Neural progenitor cell (in vitro differentiated cells): ENCODE data around the gene SVOP. TPM values are rescaled to one million over a fixed set of nuclear protein-coding genes. Genes with fewer than 3 reads are reported as not detected.

Source experiments
- DNase-seq: peaks from one replicate; pipeline ENCODE4 v3.0.0-alpha.2; 2016; ENCODE audit warnings: low spot score
- H2AFZ ChIP-seq: fragments of 200-600 bp; sonication (generic); replicated peaks from 2 replicates; pipeline ENCODE4 v1.6.1; 2016; ENCODE audit warnings: antibody characterized with exemption
- H3F3A ChIP-seq: fragments of 200-600 bp; sonication (generic); 2 replicates; pipeline ENCODE4 v1.6.1; 2016; ENCODE audit warnings: antibody characterized with exemption, low read depth
- H3K27ac ChIP-seq: fragments of 200-600 bp; sonication (generic); 2 replicates; pipeline ENCODE4 v1.5.1; 2016; ENCODE audit warnings: mild to moderate bottlenecking
- H3K27me3 ChIP-seq: fragments of 200-600 bp; sonication (generic); 2 replicates; pipeline ENCODE4 v1.6.1; 2016; ENCODE audit warnings: mild to moderate bottlenecking, moderate library complexity
- H3K36me3 ChIP-seq: fragments of 200-600 bp; sonication (generic); 2 replicates; pipeline ENCODE4 v1.5.1; 2016
- H3K4me1 ChIP-seq: fragments of 200-600 bp; sonication (generic); 2 replicates; pipeline ENCODE4 v1.6.1; 2016; ENCODE audit warnings: mixed run types
- H3K4me2 ChIP-seq: fragments of 200-600 bp; sonication (generic); 2 replicates; pipeline ENCODE4 v1.6.1; 2016
- H3K4me3 ChIP-seq: fragments of 200-600 bp; sonication (generic); 2 replicates; pipeline ENCODE4 v1.5.1; 2016
- H3K79me2 ChIP-seq: fragments of 200-600 bp; sonication (generic); 2 replicates; pipeline ENCODE4 v1.6.1; 2016; ENCODE audit warnings: low read depth
- H3K9ac ChIP-seq: fragments of 200-600 bp; sonication (generic); 2 replicates; pipeline ENCODE4 v1.6.1; 2016
- H3K9me3 ChIP-seq: fragments of 200-600 bp; sonication (generic); 2 replicates; pipeline ENCODE4 v1.5.1; 2016; ENCODE audit warnings: low read depth
- H4K20me1 ChIP-seq: fragments of 200-600 bp; sonication (generic); 2 replicates; pipeline ENCODE4 v1.6.1; 2016; ENCODE audit warnings: low read depth
- H3K27ac Mint-ChIP-seq: 3 replicates; pipeline ENCODE4 v1.8.0; 2021; ENCODE audit warnings: mixed read lengths
- H3K27me3 Mint-ChIP-seq: 2 replicates; pipeline ENCODE4 v1.8.0; 2022; ENCODE audit warnings: low read depth, mild to moderate bottlenecking, inconsistent platforms, moderate library complexity, mixed read lengths; ENCODE audit not compliant: insufficient read depth
- H3K36me3 Mint-ChIP-seq: 3 replicates; pipeline ENCODE4 v1.8.0; 2021; ENCODE audit warnings: mixed read lengths
- H3K4me1 Mint-ChIP-seq: 3 replicates; pipeline ENCODE4 v1.8.0; 2021; ENCODE audit warnings: mixed read lengths
- H3K4me3 Mint-ChIP-seq: 3 replicates; pipeline ENCODE4 v1.8.0; 2021; ENCODE audit warnings: mild to moderate bottlenecking, moderate library complexity, mixed read lengths
- H3K9me3 Mint-ChIP-seq: 3 replicates; pipeline ENCODE4 v1.8.0; 2020; ENCODE audit warnings: mixed read lengths
- CTCF ChIP-seq: fragments of 200-600 bp; sonication (generic); IDR thresholded peaks from 2 replicates; pipeline ENCODE4 v1.5.1; 2017; ENCODE audit warnings: antibody characterized with exemption, mild to moderate bottlenecking
- EZH2 ChIP-seq: fragments of 200-600 bp; sonication (generic); IDR thresholded peaks from 2 replicates; pipeline ENCODE4 v1.6.1; 2017; ENCODE audit warnings: antibody characterized with exemption, mild to moderate bottlenecking, moderate library complexity
- EZH2phosphoT487 ChIP-seq: fragments of 200-600 bp; sonication (generic); IDR thresholded peaks from 2 replicates; pipeline ENCODE4 v1.6.1; 2017; ENCODE audit warnings: antibody characterized with exemption
- total RNA-seq: library from RNA; depleted of rRNA; stranded (reverse); fragments of >200 nt; gene quantifications from 2 replicates; pipeline ENCODE4 v1.2.3, GENCODE V29; 2015; ENCODE audit warnings: low replicate concordance

Gene SVOP
- total RNA-seq, 1 donor from 2014 or later, result not detected

- Mint-ChIP-seq H3K9me3 (no peaks in the 10 kb centered on the region), H3K4me3 (no peak overlapping the region), H3K27me3 (peaks cover 8% of the 10 kb centered on the region), H3K36me3 (no peaks in the 10 kb centered on the region), H3K27ac (no peak overlapping the region), H3K4me1 (no peaks in the 10 kb centered on the region)
- H3K27me3 ChIP-seq, result no peaks in the 10 kb centered on the region
- no peak overlapping the region for H3K27ac ChIP-seq
- H3K4me3 ChIP-seq, result no peak overlapping the region
- H3K4me2 ChIP-seq, result no peak overlapping the region
- H3K9ac ChIP-seq, result no peak overlapping the region
- H3K36me3 ChIP-seq, result no peaks in the 10 kb centered on the region
- DNase-seq, result peak; percentile 56
- no peaks in the 10 kb centered on the region for H3K4me1 ChIP-seq
- no peaks in the 10 kb centered on the region for H3K9me3 ChIP-seq
- TF ChIP-seq CTCF (no peak), EZH2phosphoT487 (no peak), EZH2 (no peak)
- H4K20me1 ChIP-seq, result no peaks in the 10 kb centered on the region
- H3F3A ChIP-seq, result no peaks in the 10 kb centered on the region
- H3K79me2 ChIP-seq, result no peaks in the 10 kb centered on the region
- peak overlapping the region; percentile 36 for H2AFZ ChIP-seq
Measured at GRCh38 chr12:108939594-108939993, 81.3 kb downstream of the SVOP start.

DNA sequence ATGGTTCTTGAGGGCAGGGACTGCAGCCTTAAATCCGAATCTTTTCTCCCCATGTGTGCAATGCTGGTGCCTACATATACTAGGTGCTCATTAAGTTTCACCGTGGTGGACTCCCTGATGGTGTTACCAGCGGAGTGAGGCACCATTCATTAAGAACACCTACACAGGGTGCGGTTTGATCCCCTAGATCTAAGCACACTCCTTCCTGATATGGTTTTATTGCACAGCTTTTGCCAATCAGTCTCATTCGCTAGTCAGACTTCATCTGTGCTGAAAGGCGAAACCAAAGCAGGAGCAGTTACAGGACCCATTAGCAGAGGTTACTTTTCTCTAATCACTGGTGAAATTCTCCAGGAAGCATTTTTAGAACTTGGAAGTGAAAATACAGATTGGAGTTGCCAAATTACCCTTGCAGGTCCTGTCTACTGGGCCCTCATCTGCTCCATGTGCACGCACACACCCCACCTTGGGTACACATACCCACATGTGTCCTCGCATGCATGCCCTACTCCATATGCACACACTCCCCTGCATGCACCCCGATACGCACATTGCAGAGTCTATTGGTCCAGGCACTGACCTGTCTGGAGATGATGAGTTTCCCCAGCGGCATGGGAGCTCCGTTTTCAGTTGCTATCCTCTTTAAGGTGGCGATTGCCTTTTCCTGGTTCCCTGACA is 82.5 kb downstream of the SVOP start:
- H3K9me3 ChIP-seq, result no peaks in the 10 kb centered on the region
- no peak overlapping the region for H3K9ac ChIP-seq
- no peak overlapping the region for H3K4me3 Mint-ChIP-seq
- no peaks in the 10 kb centered on the region for H3K27me3 ChIP-seq
- H3K36me3 Mint-ChIP-seq, result no peaks in the 10 kb centered on the region
- no peaks in the 10 kb centered on the region for H3K79me2 ChIP-seq
- no peaks in the 10 kb centered on the region for H3F3A ChIP-seq
- no peak overlapping the region for H3K27ac Mint-ChIP-seq
- H3K27me3 Mint-ChIP-seq, result peaks cover 5% of the 10 kb centered on the region
- DNase-seq, result no peak
- H3K27ac ChIP-seq, result no peak overlapping the region
- no peaks in the 10 kb centered on the region for H3K36me3 ChIP-seq
- TF ChIP-seq EZH2 (no peak), EZH2phosphoT487 (no peak), CTCF (no peak)
- no peak overlapping the region for H3K4me2 ChIP-seq
- no peak overlapping the region for H3K4me3 ChIP-seq
- H4K20me1 ChIP-seq, result no peaks in the 10 kb centered on the region
- no peaks in the 10 kb centered on the region for H3K4me1 ChIP-seq
- no peaks in the 10 kb centered on the region for H3K9me3 Mint-ChIP-seq
- no peak overlapping the region for H2AFZ ChIP-seq
- H3K4me1 Mint-ChIP-seq, result no peaks in the 10 kb centered on the region

DNA sequence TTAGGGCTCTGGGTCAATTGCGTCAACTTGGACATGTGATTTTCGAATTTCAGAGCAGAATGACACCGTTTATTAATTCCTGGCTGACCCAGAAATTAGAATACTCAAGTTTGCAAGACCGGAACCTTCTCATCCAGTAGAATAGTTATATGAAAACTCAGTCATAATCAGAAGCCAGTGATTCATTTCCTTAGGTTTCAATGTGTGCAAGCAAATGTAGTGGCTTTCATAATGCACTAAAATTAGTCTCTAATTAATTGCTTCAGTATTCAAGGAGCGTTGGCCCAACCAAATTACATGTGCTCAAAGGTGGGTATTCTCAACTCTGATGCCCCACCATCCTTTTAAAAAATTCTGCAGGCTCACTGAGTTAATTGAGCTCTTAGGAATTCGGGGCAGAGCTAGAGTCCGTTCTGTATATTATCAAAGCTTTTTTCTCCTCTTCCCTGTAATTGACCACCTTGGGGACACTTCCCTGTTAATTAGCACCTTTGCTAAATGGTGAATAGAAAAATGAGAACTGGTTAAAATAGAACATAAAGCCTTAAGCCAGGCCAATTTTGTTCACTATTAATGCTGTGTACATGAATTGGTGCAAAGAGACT is 85.6 kb downstream of the SVOP start:
- no peak overlapping the region for H3K9ac ChIP-seq
- no peaks in the 10 kb centered on the region for H3K27me3 ChIP-seq
- no peaks in the 10 kb centered on the region for H3K79me2 ChIP-seq
- Mint-ChIP-seq H3K27me3 (peaks cover 7% of the 10 kb centered on the region), H3K4me3 (no peak overlapping the region), H3K4me1 (peaks cover 10% of the 10 kb centered on the region), H3K27ac (no peak overlapping the region), H3K9me3 (no peaks in the 10 kb centered on the region), H3K36me3 (no peaks in the 10 kb centered on the region)
- H3K9me3 ChIP-seq, result no peaks in the 10 kb centered on the region
- H3K4me1 ChIP-seq, result peaks cover 8% of the 10 kb centered on the region
- H2AFZ ChIP-seq, result no peak overlapping the region
- TF ChIP-seq EZH2 (no peak), CTCF (no peak), EZH2phosphoT487 (no peak)
- no peak overlapping the region for H3K4me2 ChIP-seq
- peaks cover 8% of the 10 kb centered on the region for H3F3A ChIP-seq
- no peaks in the 10 kb centered on the region for H3K36me3 ChIP-seq
- no peak for DNase-seq
- no peak overlapping the region for H3K27ac ChIP-seq
- no peaks in the 10 kb centered on the region for H4K20me1 ChIP-seq
- H3K4me3 ChIP-seq, result no peak overlapping the region
